Left lung (tissue), 10 donors: Measurements from ENCODE around the gene JADE1. TPM values are rescaled to one million over a fixed set of nuclear protein-coding genes. Genes with fewer than 3 reads are reported as not detected.
A peak's percentile ranks its signal among the peaks of the same experiment; 100 is the strongest.

Experiments
- ATAC-seq: fragments of 200-7000 bp; cut with Tn5 transposase; one replicate; pipeline ENCODE4 v1.9.1; 2020; ENCODE audit warnings: moderate library complexity
- DNase-seq, 4 donors: peaks; one replicate each; pipeline ENCODE4 v3.0.0-alpha.2; 2013 to 2020
- H3K27ac ChIP-seq, 2 donors: fragments of 200-600 bp; sonication (generic) in 1 of 2; one replicate each; pipeline versions ENCODE4 v1.5.0 to v1.8.0; 2020 to 2021
- H3K27me3 ChIP-seq, 2 donors: fragments of 200-600 bp; sonication (generic) in 1 of 2; one replicate each; pipeline versions ENCODE4 v1.5.0 to v1.8.0; 2020 to 2021
- H3K36me3 ChIP-seq, 2 donors: fragments of 200-600 bp; sonication (generic) in 1 of 2; one replicate each; pipeline versions ENCODE4 v1.5.0 to v1.8.0; 2020 to 2021
- H3K4me1 ChIP-seq, 2 donors: fragments of 200-600 bp; one replicate each; pipeline ENCODE4 v1.8.0; 2021
- H3K4me3 ChIP-seq, 2 donors: fragments of 200-600 bp; sonication (generic) in 1 of 2; one replicate each; pipeline versions ENCODE4 v1.5.0 to v1.8.0; 2020 to 2021; ENCODE audit warnings: mild to moderate bottlenecking in 1 of 2
- H3K9me3 ChIP-seq, 2 donors: fragments of 200-600 bp; sonication (generic) in 1 of 2; one replicate each; pipeline versions ENCODE4 v1.5.0 to v1.8.0; 2020 to 2021
- CTCF ChIP-seq, 2 donors: fragments of 200-600 bp; sonication (generic) in 1 of 2; IDR thresholded peaks; one replicate each; pipeline versions ENCODE4 v1.5.0 to v1.8.0; 2021; ENCODE audit warnings: antibody characterized with exemption in 2 of 2
- intact Hi-C, 2 donors: fragments of 100-400 bp; cut with DNase I; formaldehyde crosslinking; loops; one replicate each; pipeline versions ENCODE4 v1.11.2 to v1.14.2; 2022
- polyA plus RNA-seq, 6 donors: library from polyadenylated mRNA; unstranded; fragments of 120-200 nt; gene quantifications; one replicate each; pipeline ENCODE4 v1.2.1, GENCODE V29; 2013; ENCODE audit not compliant: insufficient read length in 6 of 6
- total RNA-seq, 2 donors: library from RNA; stranded (reverse); fragmentation: NEBNext Ultra II Directional; extraction: Animal tissue kit (Norgen Biotek cat#: 25700); gene quantifications; one replicate each; pipeline ENCODE4 v1.2.1, GENCODE V29; 2021
- donor health status: DM: no; HTN: yes; CAD: no.
- donor health status: DM: no; HTN: no; CAD: no.

The JADE1 gene
- total and polyA plus RNA-seq, 8 donors: 18.9 to 29.5 (median 23.2) TPM

GRCh38 chr4:128810331-128810870, 901 bp downstream of the JADE1 start:
- H3K4me3 ChIP-seq: peak overlapping the region; percentile 65 to 76
- H3K9me3 ChIP-seq: peaks cover 0 to 3% of the 10 kb centered on the region in 2 donors
- peak overlapping the region; percentile 93 to 97 for H3K27ac ChIP-seq
- peak; percentile 13 for ATAC-seq
- intact Hi-C loops: no loop called here
- peaks cover 5 to 29% of the 10 kb centered on the region in 2 donors for H3K4me1 ChIP-seq
- TF ChIP-seq CTCF (IDR thresholded peaks at IDR 0.05): no peak
- DNase-seq: peak in 2 of 4 donors; percentile 37 to 53
- H3K36me3 ChIP-seq: no peaks in the 10 kb centered on the region
- H3K27me3 ChIP-seq: no peaks in the 10 kb centered on the region

DNA sequence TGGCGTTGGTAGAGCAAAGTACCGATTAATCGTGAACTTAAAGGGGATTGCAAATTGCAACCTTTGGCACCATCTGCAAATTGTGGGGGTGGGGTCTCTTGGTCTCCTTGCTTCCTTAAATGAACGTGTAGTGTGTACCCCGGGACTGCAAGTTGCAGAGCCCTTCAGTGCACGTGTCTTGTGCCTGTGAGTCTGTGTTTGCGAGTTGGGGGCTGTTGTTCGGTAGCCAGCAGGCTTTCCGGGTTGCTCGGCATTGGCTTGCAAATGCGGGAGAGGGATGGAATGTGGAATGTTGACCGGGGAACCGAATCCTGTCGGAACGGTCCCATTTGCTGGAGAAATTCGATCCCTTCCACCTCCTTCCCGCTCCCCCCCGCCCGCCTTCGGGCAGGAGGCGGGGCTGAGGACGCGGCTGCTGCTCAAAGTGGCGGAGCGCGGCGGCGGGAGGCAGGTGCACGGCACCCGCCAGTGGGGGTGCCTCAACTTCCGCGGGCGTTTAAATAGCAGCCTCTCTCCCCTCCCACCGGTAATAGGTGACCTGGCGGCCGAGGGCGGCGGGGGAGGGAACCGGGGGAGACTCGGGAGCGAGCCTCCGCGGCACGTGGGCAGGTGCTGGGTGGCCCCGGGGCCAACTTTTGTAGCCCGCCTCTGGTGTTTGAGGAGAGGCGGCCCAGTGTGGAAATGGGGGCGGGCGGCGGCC, 1.5 kb downstream of the JADE1 start:
- ATAC-seq (peak; percentile 72), DNase-seq (peak; percentile 68 to 94 (median 84))
- no peaks in the 10 kb centered on the region for H3K36me3 ChIP-seq
- H3K4me1 ChIP-seq: peaks cover 5 to 29% of the 10 kb centered on the region in 2 donors
- no peaks in the 10 kb centered on the region for H3K27me3 ChIP-seq
- intact Hi-C loops: no loop called here
- H3K4me3 ChIP-seq: peak overlapping the region; percentile 65 to 76
- TF ChIP-seq CTCF (IDR thresholded peaks at IDR 0.05): no peak
- H3K9me3 ChIP-seq: peaks cover 0 to 3% of the 10 kb centered on the region in 2 donors
- H3K27ac ChIP-seq: peak overlapping the region; percentile 93 to 97

DNA sequence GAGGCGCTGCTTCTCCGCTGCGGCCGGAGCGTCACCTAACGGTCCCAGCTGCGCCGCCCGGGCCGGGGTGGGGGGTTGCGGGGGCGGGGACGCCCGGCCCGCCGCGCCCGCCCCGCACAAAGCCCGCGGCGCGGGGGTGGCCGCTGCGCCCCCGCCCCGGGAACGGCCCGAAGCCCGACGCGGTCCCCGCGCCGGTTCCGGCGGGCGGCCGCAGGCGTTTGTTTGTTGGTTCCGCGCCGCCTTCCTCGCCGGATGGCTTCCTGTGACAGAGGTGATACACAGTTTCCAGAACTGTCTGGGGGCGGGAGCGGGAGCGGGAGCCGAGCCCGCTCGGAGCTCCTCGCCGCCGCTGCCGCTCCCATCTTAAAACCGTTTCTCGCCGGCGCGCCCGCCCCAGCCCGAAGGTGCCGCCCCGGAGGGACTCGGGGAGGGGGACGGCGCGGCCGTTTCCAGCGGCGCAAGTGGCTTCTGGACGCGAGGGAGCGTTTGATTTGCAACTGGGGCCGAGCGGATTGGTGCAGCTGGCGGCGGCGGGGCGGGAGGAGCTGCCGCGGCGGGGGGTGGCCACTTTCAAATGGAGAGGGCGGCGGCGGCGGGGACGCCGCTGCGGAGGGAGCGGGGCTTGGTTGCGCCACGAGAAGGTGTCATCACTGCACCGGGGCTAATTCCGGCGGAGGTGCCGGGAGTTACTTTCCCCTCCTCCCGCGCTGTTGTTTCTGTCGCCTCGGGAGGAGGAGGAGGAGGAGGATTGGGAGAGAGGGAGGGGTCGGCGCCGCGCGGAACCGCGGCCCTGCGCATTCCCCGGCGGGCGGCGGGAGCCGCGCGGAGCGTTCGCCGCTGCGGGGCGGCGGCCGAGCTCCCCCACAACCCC, 2.3 kb downstream of the JADE1 start:
- peak overlapping the region; percentile 65 to 76 for H3K4me3 ChIP-seq
- peaks cover 0 to 3% of the 10 kb centered on the region in 2 donors for H3K9me3 ChIP-seq
- ATAC-seq (peak; percentile 65), DNase-seq (peak; percentile 68 to 97 (median 89))
- no peak for TF ChIP-seq CTCF (IDR thresholded peaks at IDR 0.05)
- intact Hi-C loops: no loop called here
- no peaks in the 10 kb centered on the region for H3K27me3 ChIP-seq
- H3K4me1 ChIP-seq: peaks cover 5 to 29% of the 10 kb centered on the region in 2 donors
- H3K27ac ChIP-seq: peak overlapping the region; percentile 93 to 97
- no peaks in the 10 kb centered on the region for H3K36me3 ChIP-seq

- peak overlapping the region; percentile 93 to 97 for H3K27ac ChIP-seq
- ATAC-seq (peak; percentile 0), DNase-seq (peak in 3 of 4 donors; percentile 59 to 87 (median 73))
- peaks cover 5 to 29% of the 10 kb centered on the region in 2 donors for H3K4me1 ChIP-seq
- no peak for TF ChIP-seq CTCF (IDR thresholded peaks at IDR 0.05)
- H3K27me3 ChIP-seq: no peaks in the 10 kb centered on the region
- peak overlapping the region; percentile 65 to 76 for H3K4me3 ChIP-seq
- intact Hi-C loops: no loop called here
- H3K9me3 ChIP-seq: peaks cover 0 to 3% of the 10 kb centered on the region in 2 donors
- no peaks in the 10 kb centered on the region for H3K36me3 ChIP-seq
Observed at GRCh38 chr4:128812442-128813235, 3.1 kb downstream of the JADE1 start.
